H1 (cell line): ENCODE measurements around the gene PTPA. TPM values are rescaled to one million over a fixed set of nuclear protein-coding genes. Genes with fewer than 3 reads are reported as not detected.

Experiments used
- CTCF ChIA-PET: fragments of 300-600 bp; sonication (Branson Sonifier 250); formaldehyde crosslinking; loops from one replicate; lab custom pipeline; 2021; ENCODE audit not compliant: partially characterized antibody; lab: Charles Lee
- POLR2A ChIA-PET: fragments of 300-600 bp; sonication (Branson Sonifier 250); formaldehyde crosslinking; loops from one replicate; lab custom pipeline; 2021; ENCODE audit warnings: inconsistent platforms; ENCODE audit not compliant: partially characterized antibody; lab: Charles Lee
- DNase-seq, 2 experiments: peaks; one replicate each; pipeline versions ENCODE4 v3.0.0 to v3.0.0-alpha.2; 2010 to 2022; ENCODE audit warnings: low spot score in 2 of 2, low read depth in 1 of 2, mixed read lengths in 1 of 2
- FAIRE-seq: peaks from 2 replicates; lab custom pipeline; 2011; peaks lifted over from hg19 to GRCh38; lab: Jason Lieb, UNC
- H2AFZ ChIP-seq: 2 replicates; pipeline ENCODE4 v1.8.1; 2012; ENCODE audit warnings: low read length, inconsistent platforms
- H2AK5ac ChIP-seq: 2 replicates; pipeline ENCODE4 v1.6.1; 2013; ENCODE audit warnings: low read depth, low read length
- H2BK120ac ChIP-seq: replicated peaks from 2 replicates; pipeline ENCODE3; 2013; ENCODE audit warnings: low read depth, low read length, inconsistent platforms
- H2BK12ac ChIP-seq: 2 replicates; pipeline ENCODE4 v1.6.1; 2013; ENCODE audit warnings: low read depth, low read length
- H2BK15ac ChIP-seq: 2 replicates; pipeline ENCODE4 v1.6.1; 2013; ENCODE audit warnings: low read length
- H2BK20ac ChIP-seq: 2 replicates; pipeline ENCODE4 v1.6.1; 2013; ENCODE audit warnings: low read length
- H2BK5ac ChIP-seq: 2 replicates; pipeline ENCODE4 v1.6.1; 2013; ENCODE audit warnings: low read depth, low read length
- H3K14ac ChIP-seq: 2 replicates; pipeline ENCODE4 v1.6.1; 2013; ENCODE audit warnings: inconsistent platforms; ENCODE audit not compliant: insufficient read length
- H3K18ac ChIP-seq: 2 replicates; pipeline ENCODE4 v1.6.1; 2013; ENCODE audit warnings: low read length; ENCODE audit errors: extremely low read depth
- H3K23ac ChIP-seq: 2 replicates; pipeline ENCODE4 v1.6.1; 2013; ENCODE audit warnings: inconsistent platforms; ENCODE audit not compliant: insufficient read length
- H3K23me2 ChIP-seq: 2 replicates; pipeline ENCODE4 v1.6.1; 2013; ENCODE audit warnings: low read depth, low read length
- H3K27ac ChIP-seq: 2 replicates; pipeline ENCODE4 v1.6.1; 2011; ENCODE audit warnings: low read depth, low read length, inconsistent platforms
- H3K27me3 ChIP-seq, 4 experiments: replicated peaks in 1 of 4; 1 replicate in 1 of 4; 2 replicates in 3 of 4; pipeline versions ENCODE4 v1.6.1 to v1.8.1; 2011 to 2013; ENCODE audit warnings: low read length in 3 of 4, mild to moderate bottlenecking in 3 of 4, inconsistent platforms in 2 of 4, mixed read lengths in 2 of 4, moderate library complexity in 1 of 4; ENCODE audit not compliant: control insufficient read depth in 3 of 4, insufficient read depth in 3 of 4; ENCODE audit errors: extremely low read depth in 1 of 4
- H3K36me3 ChIP-seq, 4 experiments: 2 replicates each; pipeline versions ENCODE4 v1.6.1 to v1.8.1; 2011 to 2013; ENCODE audit warnings: mild to moderate bottlenecking in 4 of 4, low read length in 3 of 4, moderate library complexity in 2 of 4, control low read depth in 1 of 4, inconsistent platforms in 1 of 4; ENCODE audit not compliant: insufficient read depth in 4 of 4, control insufficient read depth in 2 of 4
- H3K4ac ChIP-seq: replicated peaks from 2 replicates; pipeline ENCODE3; 2013; ENCODE audit warnings: low read length, low read depth, mixed read lengths, inconsistent platforms; ENCODE audit not compliant: insufficient read length
- H3K4me1 ChIP-seq, 4 experiments: replicated peaks in 1 of 4; 1 replicate in 1 of 4; 2 replicates in 3 of 4; pipeline versions ENCODE4 v1.6.1 to v1.8.1; 2011 to 2013; ENCODE audit warnings: low read length in 3 of 4, inconsistent platforms in 2 of 4, mixed read lengths in 1 of 4; ENCODE audit not compliant: insufficient read depth in 4 of 4, control insufficient read depth in 3 of 4
- H3K4me2 ChIP-seq, 2 experiments: 2 replicates each; pipeline versions ENCODE4 v1.6.1 to v1.8.1; 2011 to 2013; ENCODE audit warnings: low read depth in 2 of 2, low read length in 2 of 2, control low read depth in 1 of 2, inconsistent platforms in 1 of 2, mild to moderate bottlenecking in 1 of 2; ENCODE audit not compliant: insufficient read depth in 1 of 2
- H3K4me3 ChIP-seq, 4 experiments: fragments of 200-600, 300-600 bp in 1 of 4; sonication (generic), shearing (Covaris generic), sonication (Bioruptor Twin) in 1 of 4; 2 replicates each; pipeline versions ENCODE4 v1.5.1 to v1.8.1; 2011 to 2016; ENCODE audit warnings: low read length in 4 of 4, low read depth in 3 of 4, control low read depth in 2 of 4, inconsistent platforms in 2 of 4, mild to moderate bottlenecking in 2 of 4, mixed read lengths in 1 of 4, moderate library complexity in 1 of 4; ENCODE audit not compliant: insufficient read depth in 2 of 4; ENCODE audit errors: extremely low read depth in 1 of 4
- H3K56ac ChIP-seq: replicated peaks from 2 replicates; pipeline ENCODE3; 2013; ENCODE audit warnings: low read depth, mild to moderate bottlenecking, mixed read lengths, low read length, inconsistent platforms; ENCODE audit not compliant: insufficient read length
- H3K79me1 ChIP-seq: 2 replicates; pipeline ENCODE4 v1.6.1; 2013; ENCODE audit warnings: low read depth, low read length, control low read depth
- H3K79me2 ChIP-seq, 2 experiments: 2 replicates each; pipeline versions ENCODE4 v1.6.1 to v1.8.1; 2012 to 2013; ENCODE audit warnings: low read length in 2 of 2, mild to moderate bottlenecking in 2 of 2, inconsistent platforms in 1 of 2; ENCODE audit not compliant: insufficient read depth in 2 of 2, control insufficient read depth in 1 of 2
- H3K9ac ChIP-seq, 4 experiments: replicated peaks in 1 of 4; 1 replicate in 1 of 4; 2 replicates in 3 of 4; pipeline versions ENCODE4 v1.6.1 to v1.8.1; 2011 to 2013; ENCODE audit warnings: low read depth in 3 of 4, low read length in 3 of 4, control low read depth in 2 of 4, mild to moderate bottlenecking in 2 of 4, moderate library complexity in 2 of 4, inconsistent platforms in 1 of 4; ENCODE audit errors: extremely low read depth in 1 of 4
- H3K9me3 ChIP-seq, 2 experiments: 2 replicates each; pipeline versions ENCODE4 v1.6.1 to v1.8.1; 2012 to 2013; ENCODE audit warnings: mild to moderate bottlenecking in 2 of 2, moderate library complexity in 2 of 2, control low read depth in 1 of 2, inconsistent platforms in 1 of 2, low read depth in 1 of 2, low read length in 1 of 2, mixed read lengths in 1 of 2; ENCODE audit not compliant: insufficient read depth in 2 of 2
- H4K20me1 ChIP-seq, 2 experiments: replicated peaks in 1 of 2; 2 replicates each; pipeline versions ENCODE3 to v1.8.1; 2011 to 2013; ENCODE audit warnings: inconsistent platforms in 2 of 2, low read length in 2 of 2, mild to moderate bottlenecking in 1 of 2; ENCODE audit not compliant: insufficient read depth in 2 of 2, control insufficient read depth in 1 of 2
- H4K5ac ChIP-seq: 2 replicates; pipeline ENCODE4 v1.6.1; 2013; ENCODE audit warnings: low read length, low read depth, mixed read lengths, inconsistent platforms; ENCODE audit not compliant: insufficient read length
- H4K8ac ChIP-seq: 2 replicates; pipeline ENCODE4 v1.8.0; 2013; ENCODE audit warnings: mild to moderate bottlenecking, moderate library complexity, low read length, inconsistent platforms; ENCODE audit not compliant: insufficient read depth; ENCODE audit errors: extremely low read depth
- H4K91ac ChIP-seq: replicated peaks from 2 replicates; pipeline ENCODE3; 2013; ENCODE audit warnings: low read length, mixed read lengths, inconsistent platforms; ENCODE audit not compliant: insufficient read length
- EP300 ChIP-seq, 2 experiments: IDR thresholded peaks; 1 replicate in 1 of 2; 2 replicates in 1 of 2; pipeline ENCODE4 v1.6.1; 2011 to 2012; ENCODE audit warnings: low read depth in 2 of 2, low read length in 2 of 2, mild to moderate bottlenecking in 2 of 2, borderline replicate concordance in 1 of 2, inconsistent platforms in 1 of 2, moderate library complexity in 1 of 2
- FOSL1 ChIP-seq: IDR thresholded peaks from 2 replicates; pipeline ENCODE4 v1.6.1; 2011; ENCODE audit warnings: mild to moderate bottlenecking, low read depth, low read length, moderate library complexity; ENCODE audit not compliant: insufficient read depth
- GTF2F1 ChIP-seq: IDR thresholded peaks from 2 replicates; pipeline ENCODE4 v1.6.1; 2012; ENCODE audit warnings: low read depth, low read length, improper control_type of control experiment, borderline replicate concordance
- HDAC6 ChIP-seq: IDR thresholded peaks from one replicate; pipeline ENCODE4 v1.7.1; 2012; ENCODE audit warnings: low read depth, mild to moderate bottlenecking, inconsistent platforms, low read length, moderate library complexity
- ZNF274 ChIP-seq: IDR thresholded peaks from 2 replicates; pipeline ENCODE4 v1.7.0; 2012; ENCODE audit warnings: low read length, borderline replicate concordance; ENCODE audit errors: extremely low read depth
- WGBS, 2 experiments: shearing (Covaris generic) in 1 of 2; methylation state at CpG; one replicate each; pipeline versions ENCODE4 v1.1.6 to v1.1.7; 2013 to 2015; ENCODE audit warnings: low lambda C conversion rate in 2 of 2, mixed read lengths in 2 of 2, inconsistent platforms in 1 of 2, low coverage in 1 of 2, missing lambda C conversion rate in 1 of 2; ENCODE audit not compliant: insufficient replicate concordance in 2 of 2, insufficient coverage in 1 of 2, insufficient read length in 1 of 2; ENCODE audit errors: extremely low coverage in 1 of 2, missing lambda C conversion rate in 1 of 2; 5-methylcytosine and 5-hydroxymethylcytosine counted together
- polyA plus RNA-seq, 7 experiments: library from polyadenylated mRNA; depleted of rRNA in 3 of 7; stranded (reverse) in 5 of 7; unstranded in 2 of 7; fragments of >200 nt in 5 of 7; fragments of 200-250 nt in 2 of 7; gene quantifications; 1 replicate in 5 of 7; 2 replicates in 1 of 7; 4 replicates in 1 of 7; pipeline versions ENCODE4 v1.2.1 to v1.2.3, GENCODE V29; 2011 to 2013; ENCODE audit warnings: missing spikeins in 2 of 7, mixed read lengths in 2 of 7
- total RNA-seq: library from RNA; stranded (reverse); fragmentation: NEBNext Ultra II Directional; extraction: Animal tissue kit (Norgen Biotek cat#: 25700); gene quantifications from 2 replicates; pipeline ENCODE4 v1.2.1, GENCODE V29; 2021

Gene PTPA
- total and polyA plus RNA-seq, 2 of the 8 experiments (the other 6 are each of a cell fraction or from before 2014, with no cell fraction given): 114 to 145 TPM

DNA sequence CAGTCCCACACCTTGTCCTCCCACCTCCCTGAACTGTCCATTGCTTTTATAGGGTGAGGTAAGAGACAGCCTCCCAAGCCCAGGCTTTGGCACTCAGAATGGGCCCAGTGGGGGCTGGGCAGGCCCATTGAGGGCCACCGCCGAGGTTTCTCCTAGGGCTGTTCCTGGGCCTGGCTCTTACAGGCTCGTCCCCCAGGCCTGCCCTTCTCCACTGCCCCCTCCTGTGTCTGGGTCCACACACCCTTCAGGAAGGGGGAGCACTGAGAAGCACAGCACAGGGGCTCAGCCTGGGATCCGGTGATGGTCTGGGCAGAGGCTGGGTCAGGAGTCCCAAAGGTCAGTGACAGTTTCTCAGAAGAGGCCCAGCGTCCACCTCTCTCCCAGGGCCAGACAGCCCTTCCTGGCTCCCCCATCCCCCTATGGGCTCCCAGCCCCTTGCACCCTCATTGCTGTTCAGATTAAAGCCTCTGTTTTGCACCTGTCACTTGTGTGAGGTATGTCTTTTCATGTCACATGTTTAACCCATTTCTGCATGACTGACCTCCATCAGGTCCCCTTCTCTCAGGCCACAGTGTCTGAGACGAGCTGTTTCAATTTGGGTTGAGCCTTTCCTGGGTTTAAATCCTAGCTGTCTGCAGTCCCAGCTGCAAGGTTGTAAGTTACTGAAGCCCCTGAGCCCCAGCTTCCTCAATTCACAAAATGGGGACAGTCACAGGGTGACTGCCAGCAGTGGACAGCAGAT lies 37.4 kb downstream of the PTPA start:
- WGBS, 2 experiments: 92% methylated on average over 6 of the region's 6 CpGs; no CpG with 5 or more reads in 1 of the 2 experiments
- Histone ChIP-seq H3K4me2 (no peak overlapping the region), H3K27me3 (no peaks in the 10 kb centered on the region), H4K8ac (peak overlapping the region; percentile 69; the same call in 1 of the 2 replicates), H3K4ac (no peak overlapping the region), H3K18ac (no peak overlapping the region), H3K4me3 (no peak overlapping the region), H3K79me1 (peaks cover 12% of the 10 kb centered on the region), H3K23me2 (no peaks in the 10 kb centered on the region), H3K23ac (no peak overlapping the region), H3K79me2 (no peaks in the 10 kb centered on the region; a peak in 1 of 4 replicates), H2BK5ac (no peak overlapping the region), H3K9ac (no peak overlapping the region), H2AFZ (no peak overlapping the region), H2AK5ac (no peak overlapping the region), H3K4me1 (peaks cover 10 to 22% (median 15%) of the 10 kb centered on the region in 4 experiments), H3K27ac (no peak overlapping the region), H3K14ac (no peak overlapping the region), H4K20me1 (peaks cover 2 to 17% of the 10 kb centered on the region in 2 experiments), H3K56ac (no peak overlapping the region), H3K9me3 (no peaks in the 10 kb centered on the region), H2BK120ac (no peak overlapping the region), H2BK12ac (no peak overlapping the region), H4K91ac (no peak overlapping the region), H2BK15ac (no peak overlapping the region), H3K36me3 (peaks cover 0 to 14% (median 4%) of the 10 kb centered on the region in 4 experiments; a peak in 4 of 8 replicates), H4K5ac (no peak overlapping the region), H2BK20ac (no peak overlapping the region)
- CTCF ChIA-PET: interaction anchor here (0.7 to 36.8 kb wide), 8 partner anchors 9 to 589 kb away, joined by 3 to 831 read pairs (median 4); partner anchors contain the start of genes C9orf50 and IER5L
- FAIRE-seq: no peak
- POLR2A ChIA-PET: interaction anchor here (0.8 to 6.6 kb wide), 6 partner anchors 7 to 28 kb away, joined by 3 to 37 read pairs (median 5); no protein-coding TSS in a partner anchor
- TF ChIP-seq FOSL1 (no peak), HDAC6 (no peak), ZNF274 (no peak), GTF2F1 (no peak), EP300 (IDR thresholded peaks at IDR 0.05; ENCODE audit: borderline replicate concordance in 1 of 2, low read depth in 2 of 2, low read length in 2 of 2) (no peak)
- no peak for DNase-seq
